IMR-90 (cell line): Measurements from ENCODE around the gene IL22RA1. TPM values are rescaled to one million over a fixed set of nuclear protein-coding genes. Genes with fewer than 3 reads are reported as not detected.

Experiments used
- ATAC-seq: fragments of 200-7000 bp; cut with Tn5 transposase; 2 replicates; pipeline ENCODE4 v1.9.1; 2020; ENCODE audit warnings: low read depth, mild to moderate bottlenecking, moderate library complexity
- BruUV-seq: library from RNA; stranded (reverse); fragments of 400-500 nt; replicated peaks from 2 replicates; lab custom pipeline; 2021; lab: Mats Ljungman, UMichigan
- CTCF ChIA-PET: fragments of 300-600 bp; formaldehyde crosslinking; extraction: SDS; loops from one replicate; lab custom pipeline; 2021; ENCODE audit warnings: antibody characterized with exemption; lab: Yijun Ruan, JAX
- POLR2A ChIA-PET: fragments of 300-600 bp; sonication (Branson Sonifier 250); formaldehyde crosslinking; loops from one replicate; lab custom pipeline; 2022; ENCODE audit warnings: antibody characterized with exemption; ENCODE audit not compliant: unreplicated experiment; lab: Charles Lee
- DNase-seq: peaks from one replicate; pipeline ENCODE4 v3.0.0; 2013
- H2AFZ ChIP-seq: replicated peaks from 2 replicates; pipeline ENCODE3; 2013; ENCODE audit warnings: low read length, mild to moderate bottlenecking; ENCODE audit not compliant: poor library complexity
- H2AK5ac ChIP-seq: 2 replicates; pipeline ENCODE4 v1.6.1; 2013; ENCODE audit warnings: low read depth, low read length, inconsistent platforms
- H2AK9ac ChIP-seq: replicated peaks from 2 replicates; pipeline ENCODE3; 2013; ENCODE audit warnings: mild to moderate bottlenecking, low read depth, low read length, moderate library complexity; ENCODE audit not compliant: poor library complexity
- H2BK120ac ChIP-seq: 2 replicates; pipeline ENCODE4 v1.6.1; 2013; ENCODE audit warnings: low read depth, low read length, inconsistent platforms
- H2BK15ac ChIP-seq: 3 replicates; pipeline ENCODE4 v1.6.1; 2013; ENCODE audit warnings: low read depth, low read length, inconsistent platforms
- H2BK20ac ChIP-seq: 2 replicates; pipeline ENCODE4 v1.6.1; 2013; ENCODE audit warnings: low read depth, mild to moderate bottlenecking, inconsistent platforms, low read length, moderate library complexity
- H2BK5ac ChIP-seq: 2 replicates; pipeline ENCODE4 v1.6.1; 2013; ENCODE audit warnings: mild to moderate bottlenecking, low read depth, low read length, inconsistent platforms; ENCODE audit not compliant: poor library complexity, severe bottlenecking
- H3K14ac ChIP-seq: replicated peaks from 2 replicates; pipeline ENCODE4 v1.6.1; 2013; ENCODE audit warnings: low read depth, low read length, inconsistent platforms
- H3K18ac ChIP-seq: 2 replicates; pipeline ENCODE4 v1.6.1; 2013; ENCODE audit warnings: low read depth, low read length, control low read depth
- H3K23ac ChIP-seq: 2 replicates; pipeline ENCODE4 v1.6.1; 2013; ENCODE audit warnings: low read depth, low read length, inconsistent platforms
- H3K27ac ChIP-seq: 2 replicates; pipeline ENCODE4 v1.5.1; 2013; ENCODE audit warnings: mild to moderate bottlenecking, control low read depth, low read length; ENCODE audit not compliant: insufficient read depth
- H3K27me3 ChIP-seq: 2 replicates; pipeline ENCODE4 v1.6.1; 2013; ENCODE audit warnings: low read length; ENCODE audit not compliant: control insufficient read depth, insufficient read depth
- H3K36me3 ChIP-seq: 2 replicates; pipeline ENCODE4 v1.6.1; 2013; ENCODE audit warnings: low read length, mixed read lengths; ENCODE audit not compliant: control insufficient read depth, insufficient read depth
- H3K4ac ChIP-seq: 2 replicates; pipeline ENCODE4 v1.6.1; 2013; ENCODE audit warnings: low read depth, low read length, inconsistent platforms
- H3K4me1 ChIP-seq: 2 replicates; pipeline ENCODE4 v1.6.1; 2013; ENCODE audit warnings: low read length, mixed read lengths; ENCODE audit not compliant: control insufficient read depth, insufficient read depth
- H3K4me2 ChIP-seq: 2 replicates; pipeline ENCODE4 v1.6.1; 2013; ENCODE audit warnings: low read depth, mild to moderate bottlenecking, control low read depth, low read length, moderate library complexity
- H3K4me3 ChIP-seq: 2 replicates; pipeline ENCODE4 v1.5.1; 2013; ENCODE audit warnings: low read depth, mild to moderate bottlenecking, control low read depth, low read length, moderate library complexity; ENCODE audit not compliant: insufficient read depth
- H3K56ac ChIP-seq: 2 replicates; pipeline ENCODE4 v1.6.1; 2013; ENCODE audit warnings: low read length, inconsistent platforms; ENCODE audit not compliant: insufficient read depth; ENCODE audit errors: extremely low read depth
- H3K79me1 ChIP-seq, 2 experiments: 2 replicates each; pipeline ENCODE4 v1.6.1; 2013; ENCODE audit warnings: low read length in 2 of 2, inconsistent platforms in 1 of 2, low read depth in 1 of 2
- H3K9ac ChIP-seq: 2 replicates; pipeline ENCODE4 v1.6.1; 2013; ENCODE audit warnings: low read depth, low read length, control low read depth
- H3K9me1 ChIP-seq: 2 replicates; pipeline ENCODE4 v1.6.1; 2013; ENCODE audit warnings: low read length, inconsistent platforms; ENCODE audit not compliant: insufficient read depth
- H3K9me3 ChIP-seq: 2 replicates; pipeline ENCODE4 v1.6.1; 2013; ENCODE audit warnings: low read length; ENCODE audit not compliant: control insufficient read depth, insufficient read depth
- H4K20me1 ChIP-seq: 2 replicates; pipeline ENCODE4 v1.6.1; 2013; ENCODE audit warnings: low read length, inconsistent platforms; ENCODE audit not compliant: insufficient read depth
- H4K5ac ChIP-seq: 2 replicates; pipeline ENCODE4 v1.6.1; 2013; ENCODE audit warnings: mild to moderate bottlenecking, low read depth, low read length, control low read depth
- H4K8ac ChIP-seq, 2 experiments: 2 replicates each; pipeline ENCODE4 v1.6.1; 2013; ENCODE audit warnings: low read depth in 2 of 2, low read length in 2 of 2, control low read depth in 1 of 2, inconsistent platforms in 1 of 2
- H4K91ac ChIP-seq: 2 replicates; pipeline ENCODE4 v1.6.1; 2013; ENCODE audit warnings: low read depth, low read length, inconsistent platforms; ENCODE audit not compliant: insufficient read depth
- BHLHE40 ChIP-seq: fragments of 150-350 bp; IDR thresholded peaks from 2 replicates; pipeline ENCODE4 v1.6.1; 2016; ENCODE audit warnings: mild to moderate bottlenecking, low read depth, low read length
- CHD1 ChIP-seq: IDR thresholded peaks from 2 replicates; pipeline ENCODE4 v1.6.1; 2012; ENCODE audit warnings: low read depth, low read length, improper control_type of control experiment
- MAFK ChIP-seq: IDR thresholded peaks from 2 replicates; pipeline ENCODE4 v1.6.1; 2012; ENCODE audit warnings: low read depth, low read length, improper control_type of control experiment
- MAZ ChIP-seq: IDR thresholded peaks from 2 replicates; pipeline ENCODE4 v1.6.1; 2012; ENCODE audit warnings: low read depth, mild to moderate bottlenecking, low read length, improper control_type of control experiment, moderate library complexity, borderline replicate concordance
- MXI1 ChIP-seq: IDR thresholded peaks from 2 replicates; pipeline ENCODE4 v1.6.1; 2012; ENCODE audit warnings: low read depth, mild to moderate bottlenecking, low read length, moderate library complexity, borderline replicate concordance
- NFE2L2 ChIP-seq: fragments of 150-350 bp; IDR thresholded peaks from 2 replicates; pipeline ENCODE4 v1.6.1; 2016; ENCODE audit warnings: low read depth, mild to moderate bottlenecking, low read length
- POLR2A ChIP-seq: IDR thresholded peaks from 2 replicates; pipeline ENCODE4 v1.6.1; 2012; ENCODE audit warnings: mild to moderate bottlenecking, low read depth, low read length
- RAD21 ChIP-seq: IDR thresholded peaks from 2 replicates; pipeline ENCODE4 v1.6.1; 2012; ENCODE audit warnings: low read length, improper control_type of control experiment
- SMC3 ChIP-seq: fragments of 150-350 bp; IDR thresholded peaks from 2 replicates; pipeline ENCODE4 v1.6.1; 2016; ENCODE audit warnings: low read depth, mild to moderate bottlenecking, antibody characterized with exemption, low read length, moderate library complexity
- WGBS, 2 experiments: methylation state at CpG; one replicate each; pipeline versions ENCODE4 v1.1.5 to v1.1.7; 2013; ENCODE audit warnings: missing lambda C conversion rate in 2 of 2; ENCODE audit not compliant: insufficient read length in 1 of 2; ENCODE audit errors: extremely low coverage in 2 of 2; 5-methylcytosine and 5-hydroxymethylcytosine counted together
- dilution Hi-C: fragments of 300-500 bp; cut with HindIII; formaldehyde crosslinking; loops from one replicate; pipeline ENCODE4 v1.14.3; 2018; ENCODE audit warnings: low sequenced_read_pairs; ENCODE audit not compliant: unreplicated experiment
- in situ Hi-C: fragments of 300-500 bp; cut with MboI; formaldehyde crosslinking; loops from 3 replicates; pipeline ENCODE4 v1.14.3; 2019; ENCODE audit warnings: low sequenced_read_pairs, inconsistent platforms, mixed read lengths
- intact Hi-C: fragments of 100-400 bp; cut with micrococcal nuclease; formaldehyde crosslinking; loops from 2 replicates; pipeline ENCODE4 v1.10.0; 2022
- polyA plus RNA-seq, 3 experiments: library from polyadenylated mRNA; depleted of rRNA; stranded (reverse); fragments of >200 nt; gene quantifications; 2 replicates each; pipeline ENCODE4 v1.2.3, GENCODE V29; 2012; ENCODE audit warnings: low replicate concordance in 1 of 3
- total RNA-seq: library from RNA; depleted of rRNA; stranded (reverse); fragments of >200 nt; gene quantifications from 2 replicates; pipeline ENCODE4 v1.2.3, GENCODE V29; 2012
- TF ChIP-seq, protein P1 (sequence below): fragments of 150-350 bp; IDR thresholded peaks from 2 replicates; pipeline ENCODE4 v1.6.1; 2017; ENCODE audit warnings: mild to moderate bottlenecking, antibody characterized with exemption, low read length, low read depth
- TF ChIP-seq, protein P2 (sequence below): fragments of 150-350 bp; IDR thresholded peaks from 2 replicates; pipeline ENCODE4 v1.6.1; 2016; ENCODE audit warnings: low read depth, mild to moderate bottlenecking, low read length, moderate library complexity, borderline replicate concordance
- TF ChIP-seq, protein P3 (sequence below): conservative IDR thresholded peaks from 2 replicates; pipeline ENCODE4 v1.5.1; 2012; ENCODE audit warnings: mild to moderate bottlenecking, low read depth, low read length, improper control_type of control experiment

The IL22RA1 gene
- total and polyA plus RNA-seq, 2 of the 4 experiments (the other 2 are of a cell fraction): not detected

DNA sequence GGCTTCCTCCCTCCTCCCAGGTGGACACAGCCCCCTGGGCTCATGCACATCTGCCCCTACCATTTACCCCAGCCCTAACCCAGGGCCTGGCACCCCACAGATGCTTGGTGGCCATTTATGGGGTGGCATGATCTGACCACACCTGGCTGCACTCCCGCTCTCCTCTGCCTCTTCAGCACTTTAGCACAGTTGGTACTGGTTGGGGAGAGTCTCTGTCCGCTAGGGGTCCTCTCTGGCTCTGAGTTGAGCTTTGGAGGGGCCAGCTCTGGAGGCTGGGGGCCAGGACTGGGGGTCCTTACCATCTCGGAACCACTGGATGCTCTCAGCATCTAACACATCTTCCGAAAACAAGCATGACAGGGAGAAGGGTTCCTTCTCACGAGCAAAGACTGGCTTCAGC lies 48.4 kb downstream of the IL22RA1 start:
- Histone ChIP-seq H3K79me1 (no peaks in the 10 kb centered on the region), H3K4me3 (no peak overlapping the region), H2BK120ac (no peak overlapping the region), H3K4me1 (no peaks in the 10 kb centered on the region), H3K23ac (no peak overlapping the region), H3K27ac (no peak overlapping the region), H2AK9ac (no peak overlapping the region), H3K4me2 (no peak overlapping the region), H3K14ac (no peak overlapping the region), H2BK20ac (no peak overlapping the region), H2AFZ (no peak overlapping the region), H3K27me3 (peaks cover 65% of the 10 kb centered on the region), H3K36me3 (no peaks in the 10 kb centered on the region), H3K9ac (no peak overlapping the region), H3K9me1 (peaks cover 3% of the 10 kb centered on the region; the same call in 1 of the 2 replicates), H3K9me3 (no peaks in the 10 kb centered on the region), H4K8ac (no peak overlapping the region), H2AK5ac (no peak overlapping the region), H2BK5ac (no peak overlapping the region), H3K18ac (no peak overlapping the region), H4K91ac (no peak overlapping the region), H4K20me1 (no peaks in the 10 kb centered on the region), H4K5ac (no peak overlapping the region), H3K4ac (no peak overlapping the region), H3K56ac (no peak overlapping the region), H2BK15ac (no peak overlapping the region)
- DNase-seq (no peak), ATAC-seq (no peak)
- ChIA-PET POLR2A (no interaction called here), CTCF (no interaction called here)
- WGBS, 2 experiments: no CpG with 5 or more reads among the region's 5 CpGs
- dilution Hi-C loops (no loop called here), intact Hi-C loops (no loop called here), in situ Hi-C loops (no loop called here)
- BruUV-seq: no TSS peak
- TF ChIP-seq SMC3: no peak
- TF ChIP-seq, protein P1, sequence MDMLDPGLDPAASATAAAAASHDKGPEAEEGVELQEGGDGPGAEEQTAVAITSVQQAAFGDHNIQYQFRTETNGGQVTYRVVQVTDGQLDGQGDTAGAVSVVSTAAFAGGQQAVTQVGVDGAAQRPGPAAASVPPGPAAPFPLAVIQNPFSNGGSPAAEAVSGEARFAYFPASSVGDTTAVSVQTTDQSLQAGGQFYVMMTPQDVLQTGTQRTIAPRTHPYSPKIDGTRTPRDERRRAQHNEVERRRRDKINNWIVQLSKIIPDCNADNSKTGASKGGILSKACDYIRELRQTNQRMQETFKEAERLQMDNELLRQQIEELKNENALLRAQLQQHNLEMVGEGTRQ: no peak
- no peak for TF ChIP-seq CHD1
- TF ChIP-seq MAZ: no peak
- TF ChIP-seq RAD21: no peak
- TF ChIP-seq BHLHE40: no peak
- TF ChIP-seq MXI1: no peak
- no peak for TF ChIP-seq NFE2L2
- TF ChIP-seq POLR2A: no peak
- TF ChIP-seq, protein P2, sequence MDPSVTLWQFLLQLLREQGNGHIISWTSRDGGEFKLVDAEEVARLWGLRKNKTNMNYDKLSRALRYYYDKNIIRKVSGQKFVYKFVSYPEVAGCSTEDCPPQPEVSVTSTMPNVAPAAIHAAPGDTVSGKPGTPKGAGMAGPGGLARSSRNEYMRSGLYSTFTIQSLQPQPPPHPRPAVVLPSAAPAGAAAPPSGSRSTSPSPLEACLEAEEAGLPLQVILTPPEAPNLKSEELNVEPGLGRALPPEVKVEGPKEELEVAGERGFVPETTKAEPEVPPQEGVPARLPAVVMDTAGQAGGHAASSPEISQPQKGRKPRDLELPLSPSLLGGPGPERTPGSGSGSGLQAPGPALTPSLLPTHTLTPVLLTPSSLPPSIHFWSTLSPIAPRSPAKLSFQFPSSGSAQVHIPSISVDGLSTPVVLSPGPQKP: no peak
- TF ChIP-seq, protein P3, sequence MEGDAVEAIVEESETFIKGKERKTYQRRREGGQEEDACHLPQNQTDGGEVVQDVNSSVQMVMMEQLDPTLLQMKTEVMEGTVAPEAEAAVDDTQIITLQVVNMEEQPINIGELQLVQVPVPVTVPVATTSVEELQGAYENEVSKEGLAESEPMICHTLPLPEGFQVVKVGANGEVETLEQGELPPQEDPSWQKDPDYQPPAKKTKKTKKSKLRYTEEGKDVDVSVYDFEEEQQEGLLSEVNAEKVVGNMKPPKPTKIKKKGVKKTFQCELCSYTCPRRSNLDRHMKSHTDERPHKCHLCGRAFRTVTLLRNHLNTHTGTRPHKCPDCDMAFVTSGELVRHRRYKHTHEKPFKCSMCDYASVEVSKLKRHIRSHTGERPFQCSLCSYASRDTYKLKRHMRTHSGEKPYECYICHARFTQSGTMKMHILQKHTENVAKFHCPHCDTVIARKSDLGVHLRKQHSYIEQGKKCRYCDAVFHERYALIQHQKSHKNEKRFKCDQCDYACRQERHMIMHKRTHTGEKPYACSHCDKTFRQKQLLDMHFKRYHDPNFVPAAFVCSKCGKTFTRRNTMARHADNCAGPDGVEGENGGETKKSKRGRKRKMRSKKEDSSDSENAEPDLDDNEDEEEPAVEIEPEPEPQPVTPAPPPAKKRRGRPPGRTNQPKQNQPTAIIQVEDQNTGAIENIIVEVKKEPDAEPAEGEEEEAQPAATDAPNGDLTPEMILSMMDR: no peak
- no peak for TF ChIP-seq MAFK
